Activated naive CD8-positive, alpha-beta T cell treated with anti-CD3 and anti-CD28 coated beads for 36 hours (primary cell): ENCODE measurements around the gene ACAD8. TPM values are rescaled to one million over a fixed set of nuclear protein-coding genes. Genes with fewer than 3 reads are reported as not detected.
"Not testable (repeated sequence)": the region's sequence is repeated elsewhere in the genome, so short reads cannot be mapped to it uniquely, and the experiment has no call there.

Source experiments
- DNase-seq: peaks from one replicate; pipeline ENCODE4 v3.0.0; 2021
- H3K27ac Mint-ChIP-seq: one replicate; pipeline ENCODE4 v1.8.0; 2022; ENCODE audit warnings: mild to moderate bottlenecking, moderate library complexity, mixed read lengths
- H3K27me3 Mint-ChIP-seq: one replicate; pipeline ENCODE4 v1.8.0; 2022; ENCODE audit warnings: mild to moderate bottlenecking, mixed read lengths
- H3K36me3 Mint-ChIP-seq: one replicate; pipeline ENCODE4 v1.8.0; 2021; ENCODE audit warnings: mild to moderate bottlenecking, mixed read lengths
- H3K4me1 Mint-ChIP-seq: one replicate; pipeline ENCODE4 v1.8.0; 2021; ENCODE audit warnings: mixed read lengths
- H3K4me3 Mint-ChIP-seq: one replicate; pipeline ENCODE4 v1.8.0; 2022; ENCODE audit warnings: mild to moderate bottlenecking, moderate library complexity, mixed read lengths
- H3K9me3 Mint-ChIP-seq: one replicate; pipeline ENCODE4 v1.8.0; 2022; ENCODE audit warnings: mixed read lengths
- total RNA-seq, 2 experiments: library from RNA; stranded (reverse); gene quantifications; one replicate each; pipeline ENCODE4 v1.2.3, GENCODE V29; 2021

Gene ACAD8
- total RNA-seq, 2 experiments from 2014 or later: 20.9 to 21.1 TPM

DNA sequence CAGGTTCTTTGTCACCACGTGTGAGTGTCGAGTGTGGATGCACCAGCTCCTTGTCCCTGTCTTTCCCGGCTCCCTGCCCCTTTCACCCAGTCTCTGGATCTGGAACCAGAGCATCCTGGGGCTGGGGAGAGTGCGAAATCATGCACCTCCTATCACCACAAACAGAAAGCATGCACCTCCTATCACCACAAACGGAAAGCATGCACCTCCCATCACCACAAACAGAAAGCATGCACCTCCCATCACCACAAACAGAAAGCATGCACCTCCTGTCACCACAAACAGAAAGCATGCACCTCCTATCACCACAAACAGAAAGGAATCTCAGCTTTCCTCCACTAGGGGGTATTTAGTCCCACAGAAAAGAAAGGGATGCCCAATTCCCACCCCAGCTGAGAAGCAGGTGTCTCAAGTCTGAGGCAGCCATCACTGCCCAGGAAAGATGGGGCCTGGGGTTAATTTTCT lies 16.9 kb downstream of the ACAD8 start:
- Mint-ChIP-seq H3K27ac (no peak overlapping the region), H3K9me3 (no peaks in the 10 kb centered on the region), H3K27me3 (no peaks in the 10 kb centered on the region), H3K36me3 (no peaks in the 10 kb centered on the region), H3K4me1 (peaks cover 43% of the 10 kb centered on the region), H3K4me3 (no peak overlapping the region)
- DNase-seq: peak; percentile 14

DNA sequence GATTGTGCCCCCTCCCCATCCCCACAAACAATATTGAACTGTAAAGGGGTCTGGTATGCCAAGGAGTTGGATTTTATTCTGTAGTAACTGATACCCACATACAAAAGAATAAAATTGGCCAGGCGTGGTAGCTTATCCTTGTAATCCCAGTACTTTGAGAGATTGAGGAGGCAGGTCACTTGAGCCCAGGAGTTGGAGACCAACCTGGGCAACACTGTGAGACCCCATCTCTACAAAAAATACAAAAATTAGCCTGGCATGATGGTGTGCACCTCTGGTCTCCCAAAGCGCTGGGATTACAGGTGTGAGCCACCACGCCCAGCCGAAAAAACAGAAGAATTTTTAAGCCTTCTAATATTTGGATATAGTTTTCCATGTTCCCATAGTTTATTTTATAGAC lies 18.6 kb downstream of the ACAD8 start:
- no peak overlapping the region for H3K4me3 Mint-ChIP-seq
- no peak for DNase-seq
- no peaks in the 10 kb centered on the region for H3K9me3 Mint-ChIP-seq
- no peak overlapping the region for H3K27ac Mint-ChIP-seq
- peaks cover 42% of the 10 kb centered on the region for H3K4me1 Mint-ChIP-seq
- H3K36me3 Mint-ChIP-seq: no peaks in the 10 kb centered on the region
- no peaks in the 10 kb centered on the region for H3K27me3 Mint-ChIP-seq

DNA sequence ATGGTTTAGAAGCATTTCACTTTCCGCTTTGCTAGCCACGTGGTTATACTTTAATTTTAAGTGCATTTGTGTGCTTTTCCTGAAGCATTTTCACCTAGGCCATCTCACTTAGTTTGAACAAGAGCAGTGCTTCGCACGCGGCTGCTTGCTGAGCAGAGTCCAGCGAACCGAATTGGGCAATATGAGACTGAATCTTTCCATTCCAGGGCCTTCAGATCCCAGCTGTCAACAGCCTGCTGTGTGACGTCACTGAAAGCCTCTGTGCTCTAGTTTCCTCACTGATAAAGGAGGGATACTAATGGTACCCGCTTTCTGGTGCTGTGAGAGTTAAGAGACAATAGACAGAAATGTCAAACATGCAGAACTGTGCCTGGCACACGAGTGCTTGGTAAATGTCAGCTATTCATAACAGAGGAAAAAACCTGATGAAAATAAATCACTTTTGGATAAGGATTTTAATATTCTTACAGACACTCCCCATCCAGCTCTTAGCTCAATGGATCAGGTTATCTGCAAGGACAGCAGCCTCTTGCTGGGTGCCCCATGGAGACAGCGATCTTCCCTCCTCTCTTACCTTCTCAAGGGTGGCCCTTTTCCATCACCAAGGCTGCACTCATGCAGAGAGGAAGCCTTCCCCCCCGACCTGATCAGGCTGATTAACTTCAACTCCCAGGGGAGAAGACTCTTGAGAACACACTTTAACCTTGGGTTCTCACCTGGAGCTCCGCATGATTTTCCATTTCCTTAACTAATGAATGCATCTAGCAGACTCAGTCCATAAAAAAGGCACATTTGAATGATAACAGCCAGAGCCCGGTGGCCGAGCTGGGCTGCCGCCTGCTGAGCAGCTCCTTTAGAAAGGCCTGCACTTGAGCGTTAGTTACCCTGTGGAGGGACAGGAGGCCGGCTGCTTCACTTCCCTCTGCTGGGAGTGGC lies 19.3 kb downstream of the ACAD8 start:
- Mint-ChIP-seq H3K4me1 (peaks cover 45% of the 10 kb centered on the region), H3K27ac (no peak overlapping the region), H3K27me3 (peaks cover 4% of the 10 kb centered on the region), H3K36me3 (peaks cover 5% of the 10 kb centered on the region), H3K9me3 (no peaks in the 10 kb centered on the region), H3K4me3 (peak overlapping the region; percentile 32)
- DNase-seq: no peak

DNA sequence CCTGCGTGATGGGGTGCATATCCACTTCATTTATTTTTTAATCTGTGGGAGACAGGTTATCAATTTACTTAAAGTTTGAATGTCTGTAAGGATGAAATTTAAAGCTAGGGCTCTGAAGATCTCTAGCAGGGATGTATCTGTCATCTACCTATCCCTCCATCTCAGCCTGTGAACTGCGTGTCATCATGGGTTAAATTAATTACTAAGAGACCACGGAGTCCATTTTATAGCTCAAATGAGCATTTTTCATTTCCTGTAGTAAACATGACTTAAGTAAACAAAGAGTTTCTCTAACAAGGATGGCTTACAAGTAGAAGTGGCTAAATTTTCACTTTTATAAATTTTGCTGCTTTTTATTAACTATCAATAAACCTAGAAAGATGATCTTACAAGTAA lies 19.9 kb downstream of the ACAD8 start:
- no peak for DNase-seq
- H3K4me1 Mint-ChIP-seq: peaks cover 47% of the 10 kb centered on the region
- peaks cover 4% of the 10 kb centered on the region for H3K27me3 Mint-ChIP-seq
- peaks cover 9% of the 10 kb centered on the region for H3K36me3 Mint-ChIP-seq
- no peak overlapping the region for H3K27ac Mint-ChIP-seq
- H3K4me3 Mint-ChIP-seq: no peak overlapping the region
- H3K9me3 Mint-ChIP-seq: no peaks in the 10 kb centered on the region

DNA sequence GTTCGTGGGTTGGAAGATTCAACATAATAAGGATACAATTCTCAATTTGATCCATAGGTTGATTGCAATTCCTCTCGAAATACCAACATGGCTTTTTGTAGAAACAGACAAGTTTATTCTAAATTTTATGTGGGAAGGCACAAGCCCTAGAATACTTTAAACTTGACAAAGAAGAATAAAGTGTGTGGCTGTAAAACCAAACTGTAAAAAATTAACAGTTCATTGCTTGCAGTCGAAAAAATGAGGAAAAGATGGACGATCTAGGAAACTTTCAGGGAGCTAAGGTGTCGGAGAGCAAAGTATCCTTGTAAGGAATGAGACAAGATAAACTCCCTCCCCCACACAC lies 21.8 kb downstream of the ACAD8 start:
- DNase-seq: no peak
- Mint-ChIP-seq H3K9me3 (no peaks in the 10 kb centered on the region), H3K27me3 (peaks cover 9% of the 10 kb centered on the region), H3K4me3 (peak overlapping the region; percentile 87), H3K4me1 (peaks cover 49% of the 10 kb centered on the region), H3K27ac (peak overlapping the region; percentile 95), H3K36me3 (peaks cover 21% of the 10 kb centered on the region)

DNA sequence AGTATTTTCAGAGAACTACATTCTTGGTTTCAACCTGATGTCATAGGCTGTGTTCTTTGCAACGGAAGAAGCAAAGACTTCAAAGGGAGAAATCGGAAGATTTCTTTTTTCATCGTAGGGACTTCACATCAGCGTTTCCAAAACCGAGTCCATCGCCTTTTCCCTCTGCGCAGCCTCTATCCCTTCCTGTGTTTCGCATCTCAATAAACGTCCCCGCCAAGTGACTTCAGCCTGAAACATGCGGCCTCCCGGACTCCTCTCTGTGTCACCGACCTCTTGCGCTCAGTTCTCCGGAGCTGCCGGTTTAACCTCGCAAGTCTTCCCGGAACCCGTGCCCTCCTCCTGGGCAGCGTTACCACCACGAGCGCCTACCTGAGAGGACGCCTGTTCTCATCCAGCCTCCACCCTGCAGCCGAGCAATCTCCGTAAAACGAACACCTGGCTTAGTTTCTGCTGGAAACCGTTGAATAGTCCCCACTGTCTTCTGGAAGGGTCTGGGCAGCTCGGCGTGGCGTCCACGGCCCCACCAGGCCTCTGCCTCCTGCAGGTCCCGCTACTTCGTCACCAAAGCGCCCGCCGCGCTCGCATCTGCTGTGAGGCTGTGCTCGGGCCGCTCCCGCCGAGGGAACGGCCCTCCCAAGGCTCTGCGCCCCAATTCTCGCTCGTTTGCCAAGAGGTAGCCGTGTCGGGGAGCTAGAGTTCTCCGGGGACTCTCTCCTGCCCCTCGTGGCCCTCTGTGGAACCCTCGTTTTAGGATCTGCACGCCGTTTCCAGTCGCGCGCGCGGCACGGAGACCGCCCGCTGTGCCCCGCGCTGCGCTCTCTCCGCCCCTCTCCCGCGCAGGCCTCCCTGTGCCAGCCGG lies 22.4 kb downstream of the ACAD8 start, which contains the start of gene GLB1L3:
TSS of gene GLB1L3 (plus strand) at position 846 of the 862 bp plus-strand sequence. CDS start 362 bp downstream, outside the sequence.
- DNase-seq: peak; percentile 84
- Mint-ChIP-seq H3K27ac (peak within 1 kb of the TSS; percentile 95), H3K4me1 (peaks cover 43% of the 10 kb centered on the region), H3K4me3 (peak within 1 kb of the TSS; percentile 87), H3K27me3 (peaks cover 9% of the 10 kb centered on the region), H3K36me3 (peaks cover 21% of the 10 kb centered on the region), H3K9me3 (no peaks in the 10 kb centered on the region)

DNA sequence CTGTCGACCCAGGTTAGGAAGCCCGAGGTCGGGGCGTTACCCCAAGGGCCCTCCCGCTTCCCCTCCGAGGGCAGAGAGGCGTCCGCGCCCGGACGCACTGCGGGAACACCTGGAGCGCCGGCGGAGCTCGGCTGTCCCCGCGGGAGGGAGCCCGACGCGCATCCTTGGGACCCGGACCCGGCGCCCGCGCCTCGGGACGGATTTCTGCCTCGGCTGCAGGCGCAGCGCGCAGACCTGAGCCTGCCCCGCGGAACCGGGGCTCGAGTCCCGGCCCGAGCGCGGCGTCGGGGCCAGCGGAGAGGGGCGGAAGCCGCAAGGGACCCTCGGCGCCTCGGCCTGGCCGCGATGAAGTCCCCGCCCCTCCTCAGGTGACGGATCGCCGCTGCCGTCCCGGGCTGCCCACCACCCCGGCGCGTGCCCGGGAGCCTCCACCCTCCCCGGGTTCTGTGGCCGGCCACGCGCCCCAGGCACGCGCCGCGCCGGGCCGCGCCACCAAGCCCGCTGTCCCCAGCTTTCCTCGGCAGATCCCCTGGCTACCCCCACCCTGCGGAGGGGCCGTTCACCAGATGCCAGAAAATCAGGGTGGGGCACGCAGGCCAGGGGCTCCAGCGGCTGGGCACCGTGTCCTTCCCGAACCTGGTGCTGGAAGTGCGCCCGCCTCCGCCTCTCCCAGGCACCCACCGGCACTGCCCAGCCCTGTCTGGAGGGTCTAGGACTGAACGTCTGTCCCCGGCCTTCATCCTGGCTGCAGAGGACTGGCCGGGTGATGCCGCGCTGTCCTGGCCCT lies 23.2 kb downstream of the ACAD8 start:
- DNase-seq: no peak

DNA sequence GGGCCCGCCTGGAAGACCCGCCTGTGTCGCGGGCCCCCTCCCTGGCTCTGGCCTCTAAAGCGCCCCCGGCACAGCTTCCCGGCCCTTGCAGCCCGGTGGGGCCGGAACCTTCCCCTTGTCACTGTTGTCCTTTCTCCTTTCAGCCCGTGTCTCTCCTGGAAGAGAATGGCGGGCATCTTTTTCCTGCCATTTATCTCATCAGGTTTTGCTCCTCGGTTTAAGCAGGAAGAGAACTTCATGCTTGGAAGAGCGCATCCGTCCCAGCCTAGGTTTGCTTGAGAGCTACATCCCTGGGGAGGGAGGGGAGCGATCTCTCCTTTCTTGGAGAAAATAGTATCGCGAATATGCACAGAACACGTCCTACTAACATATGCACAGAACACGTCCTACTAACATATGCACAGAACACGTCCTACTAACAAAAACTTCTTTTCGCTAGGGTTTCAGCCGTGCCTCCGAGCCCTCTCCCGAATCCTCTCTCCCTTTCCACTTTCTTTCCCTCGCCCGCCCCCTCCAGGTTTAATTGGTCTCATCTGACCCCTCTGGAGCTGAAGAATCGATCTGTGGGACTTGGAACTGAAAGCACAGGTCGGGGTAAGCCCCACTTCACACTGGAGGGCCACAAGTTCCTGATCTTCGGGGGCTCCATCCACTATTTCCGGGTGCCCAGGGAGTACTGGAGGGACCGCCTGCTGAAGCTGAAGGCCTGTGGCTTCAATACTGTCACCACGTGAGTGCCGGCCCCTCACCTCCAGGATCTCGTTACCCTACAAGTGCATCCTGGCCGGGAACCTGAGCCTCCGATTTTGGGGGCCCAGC lies 24.0 kb downstream of the ACAD8 start:
- Mint-ChIP-seq H3K4me1 (peaks cover 34% of the 10 kb centered on the region), H3K9me3 (no peaks in the 10 kb centered on the region), H3K27ac (peak overlapping the region; percentile 72), H3K27me3 (peaks cover 9% of the 10 kb centered on the region), H3K4me3 (peak overlapping the region; percentile 86), H3K36me3 (peaks cover 21% of the 10 kb centered on the region)
- no peak for DNase-seq

More for the DNA sequence above, 23.2 kb downstream of the ACAD8 start:
- Mint-ChIP-seq H3K36me3 (peaks cover 21% of the 10 kb centered on the region), H3K9me3 (no peaks in the 10 kb centered on the region), H3K27me3 (peaks cover 9% of the 10 kb centered on the region), H3K27ac (peak overlapping the region; percentile 95), H3K4me1 (peaks cover 36% of the 10 kb centered on the region), H3K4me3 (peak overlapping the region; percentile 87)

DNA sequence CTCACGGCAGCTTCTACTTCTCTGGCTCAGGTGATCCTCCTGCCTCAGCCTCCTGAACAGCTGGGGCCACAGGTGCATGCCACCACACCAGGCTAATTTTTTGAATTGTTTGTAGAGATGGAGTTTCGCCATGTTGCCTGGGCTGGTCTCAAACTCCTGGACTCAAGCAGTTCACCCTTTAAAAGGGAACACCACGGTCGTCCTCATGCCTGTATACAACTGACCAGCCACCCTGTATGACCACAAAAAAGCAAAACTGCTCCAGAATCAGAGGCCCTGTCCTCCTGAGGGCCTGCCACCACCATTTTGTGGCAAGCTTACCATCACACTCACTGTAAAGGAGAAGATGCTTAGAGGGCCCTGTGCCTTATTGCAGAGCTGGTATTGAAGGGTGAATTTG lies 25.0 kb downstream of the ACAD8 start:
- Mint-ChIP-seq H3K27me3 (peaks cover 9% of the 10 kb centered on the region), H3K9me3 (no peaks in the 10 kb centered on the region), H3K4me1 (peaks cover 25% of the 10 kb centered on the region), H3K36me3 (peaks cover 21% of the 10 kb centered on the region), H3K4me3 (no peak overlapping the region), H3K27ac (no peak overlapping the region)
- DNase-seq: no peak

DNA sequence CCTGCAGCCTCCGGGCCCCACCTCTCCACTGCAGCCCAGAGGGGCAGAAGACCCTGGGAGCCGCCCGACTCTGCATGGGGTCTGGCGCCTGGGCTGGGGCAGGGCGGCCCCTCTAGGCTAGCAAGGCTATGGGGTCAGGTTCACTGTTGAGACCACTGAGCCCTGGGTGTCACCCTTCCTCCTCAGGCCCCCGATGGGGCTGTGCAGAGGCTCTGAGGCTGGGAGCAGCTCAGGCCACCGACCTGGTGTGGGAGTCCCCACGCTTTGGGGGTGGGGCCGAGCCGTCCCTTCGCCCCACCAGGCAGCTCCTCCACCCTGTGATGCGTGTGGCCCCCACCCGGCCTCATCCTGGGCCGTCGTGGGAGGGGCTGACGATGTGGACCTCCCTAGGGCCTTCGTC lies 28.3 kb downstream of the ACAD8 start:
- not testable (repeated sequence) for DNase-seq, H3K27me3 Mint-ChIP-seq, H3K4me1 Mint-ChIP-seq, H3K27ac Mint-ChIP-seq, H3K9me3 Mint-ChIP-seq, H3K4me3 Mint-ChIP-seq
- H3K36me3 Mint-ChIP-seq: peaks cover 35% of the 10 kb centered on the region

DNA sequence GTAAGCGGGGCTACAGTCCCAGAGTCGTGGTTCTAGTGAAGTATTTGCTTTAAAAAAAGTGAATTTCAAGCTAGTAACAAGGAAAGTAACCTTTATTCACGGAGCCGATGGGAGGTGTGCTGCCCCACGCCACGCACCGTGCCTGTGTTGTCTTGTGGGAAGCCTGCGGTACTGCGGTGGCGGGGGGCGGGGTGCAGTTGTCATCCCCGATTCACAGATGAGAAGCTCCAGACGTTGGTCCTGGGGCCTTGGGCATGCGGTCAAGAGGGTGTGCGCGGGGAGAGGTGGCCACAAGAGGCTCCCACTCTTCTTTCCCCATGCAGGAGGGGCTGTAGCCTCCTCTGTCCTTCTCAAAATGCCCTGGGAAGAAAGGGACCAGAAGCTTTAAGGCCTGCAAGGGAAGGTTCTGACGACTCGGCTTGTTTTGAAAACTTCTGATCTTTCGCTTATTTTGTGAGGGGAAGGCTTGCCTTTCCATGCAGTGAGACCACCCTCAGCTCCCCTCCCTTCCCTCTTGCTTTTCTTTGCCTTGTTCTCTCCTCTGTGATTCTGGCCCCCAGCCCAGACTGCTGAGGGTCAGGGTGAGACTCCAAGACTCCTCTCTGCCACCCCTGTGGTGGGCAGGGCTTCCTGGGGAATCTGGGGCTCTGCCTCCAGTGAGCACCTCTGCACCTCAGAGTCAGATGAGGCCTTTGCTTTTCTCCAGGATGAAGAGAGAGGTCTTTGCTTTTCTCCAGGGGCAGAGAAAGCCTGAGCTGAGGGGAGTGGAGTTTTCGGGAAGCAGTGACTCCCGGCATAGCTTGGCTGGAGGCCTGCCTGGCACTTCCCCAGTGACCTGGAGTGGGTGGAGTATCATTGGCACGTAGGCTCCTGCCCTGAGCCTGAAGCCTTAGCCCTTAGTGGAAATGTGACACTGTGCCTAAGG lies 29.0 kb downstream of the ACAD8 start:
- Mint-ChIP-seq H3K4me1 (peaks cover 5% of the 10 kb centered on the region), H3K27me3 (peaks cover 5% of the 10 kb centered on the region), H3K27ac (no peak overlapping the region), H3K9me3 (no peaks in the 10 kb centered on the region), H3K36me3 (peaks cover 31% of the 10 kb centered on the region), H3K4me3 (no peak overlapping the region)
- DNase-seq: no peak

DNA sequence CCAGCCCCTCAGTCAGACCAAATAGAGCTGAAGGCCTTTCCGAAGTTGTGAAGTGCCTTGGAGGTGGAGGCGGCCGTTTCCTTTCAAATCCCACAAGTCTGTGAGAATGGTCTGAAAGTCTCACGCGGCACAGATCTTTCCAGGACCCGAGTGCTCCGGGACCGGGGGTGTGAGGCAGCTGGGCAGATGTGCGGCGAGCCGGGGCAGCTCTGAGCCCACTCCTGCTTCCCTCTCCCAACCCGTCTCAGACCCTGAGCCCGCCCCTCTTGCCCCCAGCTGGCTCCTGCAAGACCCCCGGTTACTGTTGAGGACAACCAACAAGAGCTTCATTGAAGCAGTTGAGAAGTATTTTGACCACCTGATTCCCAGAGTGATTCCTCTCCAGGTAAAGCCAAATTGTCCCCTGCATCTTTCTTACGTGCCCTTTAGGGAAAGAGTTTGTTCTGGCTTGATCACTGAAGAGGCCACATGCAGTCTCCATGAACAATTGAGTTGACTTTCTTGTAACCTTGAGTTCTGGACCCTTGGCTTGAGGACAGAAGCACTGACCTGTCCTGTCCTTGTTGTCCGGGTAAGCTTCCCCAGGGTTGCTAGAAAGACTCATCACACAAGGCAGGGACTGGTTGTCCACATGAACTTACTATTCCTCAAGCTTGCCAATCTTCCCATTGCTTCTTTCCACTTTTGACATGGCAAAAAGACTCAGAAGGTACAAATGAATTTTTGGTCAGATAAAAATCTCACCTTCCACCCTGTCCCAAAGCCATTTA lies 30.3 kb downstream of the ACAD8 start:
- Mint-ChIP-seq H3K27ac (no peak overlapping the region), H3K27me3 (peaks cover 3% of the 10 kb centered on the region), H3K9me3 (no peaks in the 10 kb centered on the region), H3K4me3 (no peak overlapping the region), H3K4me1 (peaks cover 1% of the 10 kb centered on the region), H3K36me3 (peaks cover 22% of the 10 kb centered on the region)
- DNase-seq: no peak
